Breast epithelium (tissue), 4 donors: ENCODE data around the gene STAMBPL1. TPM values are rescaled to one million over a fixed set of nuclear protein-coding genes. Genes with fewer than 3 reads are reported as not detected.

Experiments
- DNase-seq, 2 donors: peaks; one replicate each; pipeline ENCODE4 v3.0.0-alpha.2; 2019; ENCODE audit warnings: low spot score in 2 of 2
- H3K27ac ChIP-seq, 2 donors: fragments of 200-600 bp; sonication (generic) in 1 of 2; one replicate each; pipeline ENCODE4 v1.5.1; 2016 to 2019; ENCODE audit warnings: mild to moderate bottlenecking in 1 of 2
- H3K27me3 ChIP-seq, 2 donors: fragments of 200-600 bp; sonication (generic) in 1 of 2; one replicate each; pipeline versions ENCODE4 v1.5.1 to v1.6.0; 2017 to 2019; ENCODE audit warnings: control low read depth in 1 of 2, mild to moderate bottlenecking in 1 of 2
- H3K36me3 ChIP-seq: fragments of 200-600 bp; one replicate; pipeline ENCODE4 v1.5.1; 2019
- H3K4me1 ChIP-seq, 2 donors: fragments of 200-600 bp; sonication (generic); one replicate each; pipeline ENCODE4 v1.5.1; 2016 to 2019; ENCODE audit warnings: control low read depth in 1 of 2
- H3K4me3 ChIP-seq, 3 donors: fragments of 200-600 bp; sonication (generic); 1 replicate in 2 of 3; 2 replicates in 1 of 3; pipeline ENCODE4 v1.5.1; 2016 to 2019; ENCODE audit warnings: mild to moderate bottlenecking in 3 of 3, moderate library complexity in 2 of 3
- H3K9me3 ChIP-seq, 2 donors: fragments of 200-600 bp; sonication (generic) in 1 of 2; one replicate each; pipeline ENCODE4 v1.5.1; 2016 to 2019; ENCODE audit warnings: control low read depth in 1 of 2
- CTCF ChIP-seq, 3 donors: fragments of 450-650 bp; IDR thresholded peaks; one replicate each; pipeline ENCODE4 v1.5.1; 2016 to 2017; ENCODE audit warnings: antibody characterized with exemption in 3 of 3, mild to moderate bottlenecking in 3 of 3, moderate library complexity in 3 of 3
- POLR2A ChIP-seq: fragments of 450-650 bp; IDR thresholded peaks from one replicate; pipeline ENCODE4 v1.6.1; 2016; ENCODE audit warnings: antibody characterized with exemption, mild to moderate bottlenecking, moderate library complexity
- POLR2AphosphoS5 ChIP-seq, 3 donors: sonication (generic); formaldehyde crosslinking; IDR thresholded peaks; one replicate each; pipeline ENCODE4 v1.6.1; 2017; ENCODE audit warnings: antibody characterized with exemption in 3 of 3
- intact Hi-C: fragments of 100-400 bp; cut with DNase I; formaldehyde crosslinking; loops from one replicate; pipeline ENCODE4 v1.15.1; 2023; ENCODE audit warnings: low total_unique reads
- total RNA-seq, 3 donors: library from RNA; depleted of rRNA; stranded (reverse); fragments of >200 nt; gene quantifications; one replicate each; pipeline ENCODE4 v1.1.0, GENCODE V29; 2016

Gene STAMBPL1
- total RNA-seq, 3 donors from 2014 or later = 17.1 to 21.0 (median 17.9) TPM

DNA sequence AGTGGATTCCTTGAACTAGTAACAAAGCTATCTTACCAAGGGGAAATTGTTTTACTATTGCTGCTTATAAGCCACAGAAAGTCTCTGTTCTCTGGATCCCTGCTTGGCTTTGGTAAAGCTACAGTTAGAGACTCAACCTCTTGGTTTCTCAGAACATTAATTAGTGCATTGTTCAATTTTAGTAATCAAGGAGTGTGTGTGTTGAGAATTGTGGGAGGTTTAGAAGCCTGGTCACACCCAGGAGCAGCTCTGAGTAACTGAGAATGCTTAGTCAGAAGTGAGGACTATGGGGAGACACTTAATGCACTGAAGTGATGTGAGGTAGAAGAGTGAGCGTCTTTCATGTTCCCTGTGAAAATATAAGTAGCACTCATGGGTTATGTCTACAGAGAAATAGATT is 80.8 kb downstream of the STAMBPL1 start:
- Histone ChIP-seq H3K9me3 (no peaks in the 10 kb centered on the region), H3K27ac (no peak overlapping the region), H3K36me3 (no peaks in the 10 kb centered on the region), H3K27me3 (no peaks in the 10 kb centered on the region), H3K4me1 (no peaks in the 10 kb centered on the region), H3K4me3 (no peak overlapping the region)
- intact Hi-C loops = no loop called here
- no peak for DNase-seq
- no peak for TF ChIP-seq CTCF (IDR thresholded peaks at IDR 0.05)
- no peak for TF ChIP-seq POLR2AphosphoS5 (IDR thresholded peaks at IDR 0.05)
- no peak for TF ChIP-seq POLR2A

GRCh38 chr10:88961266-88961665 is 81.2 kb downstream of the STAMBPL1 start:
- Histone ChIP-seq H3K9me3 (no peaks in the 10 kb centered on the region), H3K4me1 (no peaks in the 10 kb centered on the region), H3K27ac (no peak overlapping the region), H3K27me3 (no peaks in the 10 kb centered on the region), H3K4me3 (no peak overlapping the region), H3K36me3 (no peaks in the 10 kb centered on the region)
- DNase-seq = no peak
- intact Hi-C loops = no loop called here
- no peak for TF ChIP-seq POLR2AphosphoS5 (IDR thresholded peaks at IDR 0.05)
- TF ChIP-seq CTCF (IDR thresholded peaks at IDR 0.05) = no peak
- TF ChIP-seq POLR2A = no peak

DNA sequence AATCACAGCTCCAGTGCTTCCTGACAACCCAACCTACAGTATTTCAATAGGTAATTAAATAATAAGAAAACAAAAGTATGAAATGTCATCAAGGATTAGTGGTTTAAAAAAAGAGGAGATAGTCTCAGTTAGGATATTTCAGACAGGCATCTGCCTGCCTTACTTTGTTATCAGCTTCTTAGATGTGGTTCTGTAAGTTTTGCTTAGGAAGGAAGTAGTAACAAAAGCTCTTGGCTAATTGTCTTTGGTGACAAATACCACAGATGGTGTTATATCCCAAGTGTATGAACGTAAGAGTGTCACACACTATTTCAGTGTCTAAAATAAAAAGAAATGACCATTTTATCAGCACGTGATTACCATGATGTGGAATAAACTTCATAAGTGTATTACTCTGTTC is 82.3 kb downstream of the STAMBPL1 start:
- Histone ChIP-seq H3K9me3 (no peaks in the 10 kb centered on the region), H3K27me3 (no peaks in the 10 kb centered on the region), H3K27ac (no peak overlapping the region), H3K4me3 (no peak overlapping the region), H3K36me3 (no peaks in the 10 kb centered on the region), H3K4me1 (no peaks in the 10 kb centered on the region)
- TF ChIP-seq POLR2AphosphoS5 (IDR thresholded peaks at IDR 0.05) (no peak), POLR2A (no peak), CTCF (IDR thresholded peaks at IDR 0.05) (no peak)
- intact Hi-C loops = no loop called here
- no peak for DNase-seq

GRCh38 chr10:88963318-88963717 is 83.3 kb downstream of the STAMBPL1 start:
- no peak overlapping the region for H3K27ac ChIP-seq
- no peak for TF ChIP-seq POLR2A
- peak in 1 of 3 donors; percentile 31 for TF ChIP-seq CTCF (IDR thresholded peaks at IDR 0.05)
- TF ChIP-seq POLR2AphosphoS5 (IDR thresholded peaks at IDR 0.05) = no peak
- H3K36me3 ChIP-seq = no peaks in the 10 kb centered on the region
- H3K4me3 ChIP-seq = no peak overlapping the region
- no peaks in the 10 kb centered on the region for H3K27me3 ChIP-seq
- H3K4me1 ChIP-seq = no peaks in the 10 kb centered on the region
- no peaks in the 10 kb centered on the region for H3K9me3 ChIP-seq
- intact Hi-C loops = no loop called here
- DNase-seq = peak in 1 of 2 donors; percentile 43

DNA sequence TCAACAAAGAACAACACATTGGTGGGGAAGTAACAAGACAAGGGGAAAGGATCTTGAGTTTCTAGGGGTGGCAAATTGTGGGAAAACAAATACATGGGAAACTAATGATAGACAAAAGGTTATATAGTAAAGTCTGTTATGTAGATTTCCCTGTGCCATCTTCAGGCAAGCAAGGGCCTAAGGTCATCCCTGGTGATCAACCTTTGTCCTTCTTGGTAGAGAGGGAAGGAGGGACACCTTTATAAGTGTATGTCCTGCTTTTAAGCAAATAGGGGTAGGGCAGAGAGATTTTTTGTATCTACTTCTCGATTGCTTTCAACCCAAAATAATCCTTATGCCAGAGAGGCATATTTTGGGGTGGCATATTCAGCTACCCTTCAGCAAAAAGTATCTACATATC is 84.3 kb downstream of the STAMBPL1 start:
- intact Hi-C loops = no loop called here
- Histone ChIP-seq H3K4me3 (no peak overlapping the region), H3K4me1 (no peaks in the 10 kb centered on the region), H3K36me3 (no peaks in the 10 kb centered on the region), H3K9me3 (no peaks in the 10 kb centered on the region), H3K27ac (no peak overlapping the region), H3K27me3 (no peaks in the 10 kb centered on the region)
- TF ChIP-seq POLR2AphosphoS5 (IDR thresholded peaks at IDR 0.05) (no peak), CTCF (IDR thresholded peaks at IDR 0.05) (no peak), POLR2A (no peak)
- no peak for DNase-seq
